ENCODE data around the gene PKP1. TPM values are rescaled to one million over a fixed set of nuclear protein-coding genes. Genes with fewer than 3 reads are reported as not detected.

Gene PKP1
- polyA plus RNA-seq, 3 donors, result not detected

DNA sequence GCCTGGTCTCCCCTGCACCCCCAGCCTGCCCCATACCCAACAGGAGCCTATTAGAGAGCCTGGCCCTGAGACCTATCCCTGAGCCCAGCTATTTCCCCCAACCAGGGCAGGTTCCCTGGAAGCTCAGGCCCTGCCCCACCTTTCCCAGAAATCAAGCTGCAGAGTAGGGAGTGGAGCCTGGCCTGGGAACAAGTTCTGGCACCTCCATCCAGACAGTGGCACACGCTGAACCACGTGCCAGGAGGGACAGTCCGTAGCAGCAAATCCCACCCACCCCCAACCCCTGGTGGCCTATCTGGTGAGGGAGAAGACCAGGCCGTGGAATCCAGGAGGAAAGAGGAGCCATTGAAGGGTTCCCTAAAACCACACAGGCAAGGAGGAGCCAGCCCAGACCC lies 71.6 kb downstream of the PKP1 start:
- Mint-ChIP-seq H3K27me3 (ENCODE audit: low read depth in 3 of 3) (peaks cover 4 to 12% (median 10%) of the 10 kb centered on the region in 3 donors), H3K4me1 (no peaks in the 10 kb centered on the region), H3K9me3 (no peaks in the 10 kb centered on the region), H3K36me3 (no peaks in the 10 kb centered on the region), H3K27ac (no peak overlapping the region), H3K4me3 (no peak overlapping the region)
- H2AFZ ChIP-seq (ENCODE audit: insufficient read depth, low read depth, low read length, poor library complexity, severe bottlenecking), result no peak overlapping the region
- TF ChIP-seq CTCF (IDR thresholded peaks at IDR 0.05), result no peak
- no peak overlapping the region for H3K4me3 ChIP-seq (replicated peaks in 1 of 3; ENCODE audit: low read depth in 2 of 3, low read length in 3 of 3)
- no peaks in the 10 kb centered on the region for H3K27me3 ChIP-seq (ENCODE audit: control insufficient read depth in 2 of 2, insufficient read depth in 2 of 2, low read length in 2 of 2)
- H3K79me2 ChIP-seq (ENCODE audit: insufficient read depth, low read length), result no peaks in the 10 kb centered on the region
- H3K27ac ChIP-seq (ENCODE audit: low read depth in 1 of 2, low read length in 2 of 2), result no peak overlapping the region
- WGBS (ENCODE audit: insufficient coverage), result 80% methylated on average over 1 of the region's 4 CpGs
- no peak for DNase-seq
- no peaks in the 10 kb centered on the region for H3K4me1 ChIP-seq (ENCODE audit: control insufficient read depth in 1 of 2, insufficient read depth in 2 of 2, low read length in 2 of 2)
- intact Hi-C loops (cut with micrococcal nuclease), result no loop called here
- H3K9ac ChIP-seq (ENCODE audit: insufficient read depth, low read length, poor library complexity, severe bottlenecking), result no peak overlapping the region
- no peaks in the 10 kb centered on the region for H3K36me3 ChIP-seq (replicated peaks in 1 of 2; ENCODE audit: control insufficient read depth in 1 of 2, insufficient read depth in 2 of 2, low read length in 2 of 2)
- no peak overlapping the region for H3K4me2 ChIP-seq (replicated peaks; ENCODE audit: extremely low read depth, low read length, poor library complexity, severe bottlenecking)
- H4K20me1 ChIP-seq (ENCODE audit: insufficient read depth, low read length), result no peaks in the 10 kb centered on the region
- no peaks in the 10 kb centered on the region for H3K9me3 ChIP-seq (replicated peaks in 1 of 2; ENCODE audit: control insufficient read depth in 1 of 2, insufficient read depth in 1 of 2, low read length in 2 of 2)

- Mint-ChIP-seq H3K27ac (no peak overlapping the region), H3K4me3 (no peak overlapping the region), H3K36me3 (no peaks in the 10 kb centered on the region), H3K27me3 (ENCODE audit: low read depth in 3 of 3) (peaks cover 4 to 10% (median 8%) of the 10 kb centered on the region in 3 donors), H3K4me1 (no peaks in the 10 kb centered on the region), H3K9me3 (no peaks in the 10 kb centered on the region)
- H3K4me3 ChIP-seq (replicated peaks in 1 of 3; ENCODE audit: low read depth in 2 of 3, low read length in 3 of 3), result no peak overlapping the region
- DNase-seq, result no peak
- no peaks in the 10 kb centered on the region for H3K9me3 ChIP-seq (replicated peaks in 1 of 2; ENCODE audit: control insufficient read depth in 1 of 2, insufficient read depth in 1 of 2, low read length in 2 of 2)
- no peaks in the 10 kb centered on the region for H4K20me1 ChIP-seq (ENCODE audit: insufficient read depth, low read length)
- H3K27ac ChIP-seq (ENCODE audit: low read depth in 1 of 2, low read length in 2 of 2), result no peak overlapping the region
- H3K4me1 ChIP-seq (ENCODE audit: control insufficient read depth in 1 of 2, insufficient read depth in 2 of 2, low read length in 2 of 2), result no peaks in the 10 kb centered on the region
- no peak overlapping the region for H3K4me2 ChIP-seq (replicated peaks; ENCODE audit: extremely low read depth, low read length, poor library complexity, severe bottlenecking)
- no peak overlapping the region for H3K9ac ChIP-seq (ENCODE audit: insufficient read depth, low read length, poor library complexity, severe bottlenecking)
- no peaks in the 10 kb centered on the region for H3K36me3 ChIP-seq (replicated peaks in 1 of 2; ENCODE audit: control insufficient read depth in 1 of 2, insufficient read depth in 2 of 2, low read length in 2 of 2)
- intact Hi-C loops (cut with micrococcal nuclease), result no loop called here
- no peak overlapping the region for H2AFZ ChIP-seq (ENCODE audit: insufficient read depth, low read depth, low read length, poor library complexity, severe bottlenecking)
- WGBS (ENCODE audit: insufficient coverage), result 93% methylated on average over 5 of the region's 7 CpGs
- no peak for TF ChIP-seq CTCF (IDR thresholded peaks at IDR 0.05)
- H3K27me3 ChIP-seq (ENCODE audit: control insufficient read depth in 2 of 2, insufficient read depth in 2 of 2, low read length in 2 of 2), result no peaks in the 10 kb centered on the region
- no peaks in the 10 kb centered on the region for H3K79me2 ChIP-seq (ENCODE audit: insufficient read depth, low read length)
Measured at GRCh38 chr1:201355471-201355870, 72.2 kb downstream of the PKP1 start.

Measured in CD14-positive monocyte (primary cell).